Body of pancreas (tissue), 4 donors: ENCODE data around the gene NECAB3.

Experiments used
- CTCF ChIP-seq, 7 experiments: fragments of 450-650 bp in 4 of 7; fragments of 200-600 bp in 3 of 7; sonication (generic) in 3 of 7; IDR thresholded peaks; one replicate each; pipeline ENCODE4 v1.5.1; 2016 to 2019; ENCODE audit warnings: antibody characterized with exemption in 7 of 7
- POLR2A ChIP-seq, 3 donors: fragments of 450-650 bp; IDR thresholded peaks; one replicate each; pipeline ENCODE4 v1.6.1; 2016; ENCODE audit warnings: antibody characterized with exemption in 3 of 3, mild to moderate bottlenecking in 2 of 3

- TF ChIP-seq CTCF (IDR thresholded peaks at IDR 0.05) = no peak
- no peak for TF ChIP-seq POLR2A (IDR thresholded peaks at IDR 0.05)
Measured at GRCh38 chr20:33667245-33667675, 7.0 kb downstream of the NECAB3 start.
